Right lobe of liver (tissue), 4 donors: ENCODE results near the gene RXFP1.

ENCODE experiments used
- POLR2A ChIP-seq: fragments of 450-650 bp; IDR thresholded peaks from one replicate; pipeline ENCODE4 v1.6.1; 2017; ENCODE audit warnings: antibody characterized with exemption, mild to moderate bottlenecking
- TF ChIP-seq, protein P1 (sequence below), 4 donors: fragments of 200-600 bp in 3 of 4; fragments of 450-650 bp in 1 of 4; IDR thresholded peaks; one replicate each; pipeline versions ENCODE4 v1.5.1 to v1.8.0; 2016 to 2022; ENCODE audit warnings: antibody characterized with exemption in 4 of 4, mild to moderate bottlenecking in 2 of 4
- donor health status: DM: no; HTN: no; CAD: no.
- donor health status: DM: no; HTN: no; CAD: no.
- donor health status: DM: no; HTN: yes; CAD: no.

DNA sequence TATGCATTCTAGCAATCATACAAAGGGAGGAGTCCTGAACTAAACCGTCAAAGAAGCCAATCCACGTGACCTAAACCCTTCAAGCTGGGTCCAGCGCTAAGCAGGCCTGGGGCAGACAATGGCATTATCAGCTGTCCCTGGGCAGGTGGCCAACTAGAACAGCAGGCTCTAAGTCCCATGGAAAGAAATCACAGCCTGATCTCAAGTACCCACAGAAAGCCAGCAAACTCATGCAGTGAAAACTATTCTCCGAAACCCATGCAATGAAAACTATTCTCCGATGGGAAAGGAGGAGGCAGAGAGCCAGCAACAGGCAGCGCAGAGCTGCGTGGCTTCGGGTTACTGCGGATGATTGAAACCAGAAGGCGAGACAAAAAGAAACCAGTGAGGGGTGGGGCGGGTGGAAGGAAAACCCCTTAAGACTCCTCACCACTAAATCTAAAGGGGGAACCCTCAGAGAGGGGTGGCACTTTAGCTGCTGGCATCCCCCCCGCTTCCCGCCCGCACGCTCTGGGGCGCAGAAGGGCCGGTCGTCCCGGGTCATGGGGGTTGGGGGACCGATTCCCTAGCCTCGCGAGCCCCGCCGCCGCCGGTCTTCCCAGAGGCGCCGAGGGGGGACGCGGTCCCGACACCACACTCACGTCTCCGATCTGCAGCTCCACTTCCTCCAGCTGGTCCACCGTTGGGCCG, 149.4 kb downstream of the RXFP1 start:
- TF ChIP-seq, protein P1, sequence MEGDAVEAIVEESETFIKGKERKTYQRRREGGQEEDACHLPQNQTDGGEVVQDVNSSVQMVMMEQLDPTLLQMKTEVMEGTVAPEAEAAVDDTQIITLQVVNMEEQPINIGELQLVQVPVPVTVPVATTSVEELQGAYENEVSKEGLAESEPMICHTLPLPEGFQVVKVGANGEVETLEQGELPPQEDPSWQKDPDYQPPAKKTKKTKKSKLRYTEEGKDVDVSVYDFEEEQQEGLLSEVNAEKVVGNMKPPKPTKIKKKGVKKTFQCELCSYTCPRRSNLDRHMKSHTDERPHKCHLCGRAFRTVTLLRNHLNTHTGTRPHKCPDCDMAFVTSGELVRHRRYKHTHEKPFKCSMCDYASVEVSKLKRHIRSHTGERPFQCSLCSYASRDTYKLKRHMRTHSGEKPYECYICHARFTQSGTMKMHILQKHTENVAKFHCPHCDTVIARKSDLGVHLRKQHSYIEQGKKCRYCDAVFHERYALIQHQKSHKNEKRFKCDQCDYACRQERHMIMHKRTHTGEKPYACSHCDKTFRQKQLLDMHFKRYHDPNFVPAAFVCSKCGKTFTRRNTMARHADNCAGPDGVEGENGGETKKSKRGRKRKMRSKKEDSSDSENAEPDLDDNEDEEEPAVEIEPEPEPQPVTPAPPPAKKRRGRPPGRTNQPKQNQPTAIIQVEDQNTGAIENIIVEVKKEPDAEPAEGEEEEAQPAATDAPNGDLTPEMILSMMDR (IDR thresholded peaks at IDR 0.05), result no peak
- TF ChIP-seq POLR2A, result no peak
